H9 (cell line): ENCODE measurements around the gene OR8B2. TPM values are rescaled to one million over a fixed set of nuclear protein-coding genes. Genes with fewer than 3 reads are reported as not detected.
"Not testable (repeated sequence)": the region's sequence is repeated elsewhere in the genome, so short reads cannot be mapped to it uniquely, and the experiment has no call there.

Experiments used
- DNase-seq: peaks from one replicate; pipeline ENCODE4 v3.0.0-alpha.2; 2017
- H2AFZ ChIP-seq: one replicate; pipeline ENCODE4 v1.6.1; 2013; ENCODE audit warnings: mild to moderate bottlenecking, low read length, control low read depth, moderate library complexity
- H2AK5ac ChIP-seq: 2 replicates; pipeline ENCODE4 v1.6.1; 2013; ENCODE audit warnings: low read length, control low read depth, mixed read lengths; ENCODE audit not compliant: insufficient read length
- H2BK120ac ChIP-seq: one replicate; pipeline ENCODE4 v1.6.1; 2013; ENCODE audit warnings: low read depth, mild to moderate bottlenecking, low read length, control low read depth, inconsistent platforms; ENCODE audit not compliant: poor library complexity, severe bottlenecking
- H2BK12ac ChIP-seq: 2 replicates; pipeline ENCODE4 v1.6.1; 2013; ENCODE audit warnings: low read length, control low read depth, mixed read lengths, low read depth; ENCODE audit not compliant: insufficient read length
- H2BK15ac ChIP-seq: 2 replicates; pipeline ENCODE4 v1.6.1; 2013; ENCODE audit warnings: low read depth, low read length, control low read depth
- H2BK20ac ChIP-seq: one replicate; pipeline ENCODE4 v1.6.1; 2013; ENCODE audit warnings: low read depth, mild to moderate bottlenecking, low read length, control low read depth, inconsistent platforms; ENCODE audit not compliant: poor library complexity, severe bottlenecking
- H2BK5ac ChIP-seq: 2 replicates; pipeline ENCODE4 v1.6.1; 2013; ENCODE audit warnings: low read length, control low read depth, mixed read lengths; ENCODE audit not compliant: insufficient read length
- H3K14ac ChIP-seq: 2 replicates; pipeline ENCODE4 v1.6.1; 2013; ENCODE audit warnings: low read length, control low read depth; ENCODE audit not compliant: insufficient read depth
- H3K18ac ChIP-seq: 2 replicates; pipeline ENCODE4 v1.6.1; 2013; ENCODE audit warnings: low read depth, mild to moderate bottlenecking, mixed read lengths, low read length, control low read depth; ENCODE audit not compliant: insufficient read length
- H3K23ac ChIP-seq: 2 replicates; pipeline ENCODE4 v1.6.1; 2013; ENCODE audit warnings: low read length, control low read depth, mixed read lengths, low read depth; ENCODE audit not compliant: insufficient read length
- H3K23me2 ChIP-seq: 2 replicates; pipeline ENCODE4 v1.6.1; 2013; ENCODE audit warnings: low read depth, mild to moderate bottlenecking, mixed read lengths, low read length, control low read depth; ENCODE audit not compliant: insufficient read length, poor library complexity, severe bottlenecking
- H3K27ac ChIP-seq: 2 replicates; pipeline ENCODE4 v1.5.1; 2013; ENCODE audit warnings: low read length, control low read depth, mixed read lengths, low read depth; ENCODE audit not compliant: insufficient read length
- H3K27me3 ChIP-seq: 2 replicates; pipeline ENCODE4 v1.6.1; 2013; ENCODE audit warnings: low read length, control low read depth, inconsistent platforms; ENCODE audit not compliant: insufficient read depth
- H3K4ac ChIP-seq: 2 replicates; pipeline ENCODE4 v1.6.1; 2013; ENCODE audit warnings: low read depth, mild to moderate bottlenecking, control low read depth, inconsistent platforms, low read length, moderate library complexity
- H3K4me1 ChIP-seq: 2 replicates; pipeline ENCODE4 v1.6.1; 2013; ENCODE audit warnings: low read length, control low read depth, inconsistent platforms; ENCODE audit not compliant: insufficient read depth
- H3K4me2 ChIP-seq: 2 replicates; pipeline ENCODE4 v1.6.1; 2013; ENCODE audit warnings: low read length, control low read depth, mixed read lengths; ENCODE audit not compliant: insufficient read length, insufficient read depth
- H3K56ac ChIP-seq: 2 replicates; pipeline ENCODE4 v1.6.1; 2013; ENCODE audit warnings: low read depth, mild to moderate bottlenecking, mixed read lengths, low read length, control low read depth; ENCODE audit not compliant: insufficient read length
- H3K79me1 ChIP-seq: 2 replicates; pipeline ENCODE4 v1.6.1; 2013; ENCODE audit warnings: low read depth, mild to moderate bottlenecking, moderate library complexity, low read length, control low read depth, inconsistent platforms; ENCODE audit not compliant: insufficient read depth, poor library complexity, severe bottlenecking
- H3K79me2 ChIP-seq: 2 replicates; pipeline ENCODE4 v1.6.1; 2013; ENCODE audit warnings: low read length, control low read depth, inconsistent platforms; ENCODE audit not compliant: insufficient read depth
- H3K9ac ChIP-seq: 2 replicates; pipeline ENCODE4 v1.6.1; 2013; ENCODE audit warnings: low read length, control low read depth, mixed read lengths; ENCODE audit not compliant: insufficient read length; ENCODE audit errors: extremely low read depth
- H3K9me3 ChIP-seq: one replicate; pipeline ENCODE4 v1.6.1; 2013; ENCODE audit warnings: low read depth, low read length, inconsistent platforms; ENCODE audit not compliant: control insufficient read depth
- H3T11ph ChIP-seq: one replicate; pipeline ENCODE4 v1.6.1; 2013; ENCODE audit warnings: mild to moderate bottlenecking, low read length, control low read depth, inconsistent platforms
- H4K20me1 ChIP-seq: one replicate; pipeline ENCODE4 v1.6.1; 2013; ENCODE audit not compliant: control insufficient read depth, insufficient read length, insufficient read depth
- H4K5ac ChIP-seq: 2 replicates; pipeline ENCODE4 v1.6.1; 2013; ENCODE audit warnings: low read depth, mild to moderate bottlenecking, mixed read lengths, low read length, control low read depth; ENCODE audit not compliant: insufficient read length
- H4K8ac ChIP-seq: replicated peaks from 2 replicates; pipeline ENCODE4 v1.6.1; 2013; ENCODE audit warnings: low read length, control low read depth, mixed read lengths, low read depth; ENCODE audit not compliant: insufficient read length
- H4K91ac ChIP-seq: 2 replicates; pipeline ENCODE4 v1.6.1; 2013; ENCODE audit warnings: low read depth, mild to moderate bottlenecking, moderate library complexity, mixed read lengths, low read length, control low read depth; ENCODE audit not compliant: insufficient read length
- H3K27ac Mint-ChIP-seq, 3 experiments: 2 replicates in 2 of 3; 3 replicates in 1 of 3; pipeline ENCODE4 v1.8.0; 2020 to 2021; ENCODE audit warnings: mixed read lengths in 3 of 3, mild to moderate bottlenecking in 1 of 3, moderate library complexity in 1 of 3
- H3K27me3 Mint-ChIP-seq: 2 replicates; pipeline ENCODE4 v1.8.0; 2021; ENCODE audit warnings: low read depth, mild to moderate bottlenecking, moderate library complexity, mixed read lengths
- H3K36me3 Mint-ChIP-seq, 3 experiments: 2 replicates in 2 of 3; 3 replicates in 1 of 3; pipeline ENCODE4 v1.8.0; 2020 to 2021; ENCODE audit warnings: low read depth in 3 of 3, mixed read lengths in 3 of 3; ENCODE audit not compliant: insufficient read depth in 1 of 3
- H3K4me1 Mint-ChIP-seq, 2 experiments: 2 replicates each; pipeline ENCODE4 v1.8.0; 2020; ENCODE audit warnings: mixed read lengths in 2 of 2
- H3K4me3 Mint-ChIP-seq, 2 experiments: 2 replicates in 1 of 2; 3 replicates in 1 of 2; pipeline ENCODE4 v1.8.0; 2020 to 2021; ENCODE audit warnings: mild to moderate bottlenecking in 2 of 2, mixed read lengths in 2 of 2, moderate library complexity in 1 of 2
- H3K9me3 Mint-ChIP-seq, 2 experiments: 2 replicates in 1 of 2; 3 replicates in 1 of 2; pipeline ENCODE4 v1.8.0; 2020; ENCODE audit warnings: mild to moderate bottlenecking in 2 of 2, mixed read lengths in 2 of 2, moderate library complexity in 1 of 2
- CTCF ChIP-seq: fragments of 200-600 bp; sonication (generic); conservative IDR thresholded peaks from 3 replicates; pipeline ENCODE4 v1.8.0; 2021; ENCODE audit warnings: antibody characterized with exemption, mild to moderate bottlenecking
- WGBS: extraction: QIAGEN DNeasy Blood & Tissue Kit; methylation state at CpG from one replicate; pipeline ENCODE4 v1.1.7; 2013; ENCODE audit warnings: missing lambda C conversion rate, low lambda C conversion rate, mixed read lengths; ENCODE audit not compliant: insufficient read length; ENCODE audit errors: extremely low coverage; 5-methylcytosine and 5-hydroxymethylcytosine counted together
- total RNA-seq: library from RNA; stranded (reverse); gene quantifications from 2 replicates; pipeline ENCODE4 v1.2.1, GENCODE V29; 2021

The OR8B2 gene
- total RNA-seq, 1 experiment from 2014 or later: not detected

GRCh38 chr11:124398924-124399323 is 14.6 kb upstream of the OR8B2 start, which contains the start of gene OR8B3:
Gene OR8B3 (minus strand): TSS chr11:124399024. CDS start chr11:124397351, 1,673 bp downstream.
- no peak within 1 kb of the TSS for H2BK20ac ChIP-seq
- H2BK15ac ChIP-seq: no peak within 1 kb of the TSS
- no peak within 1 kb of the TSS for H3K9ac ChIP-seq
- H3K14ac ChIP-seq: no peak within 1 kb of the TSS
- no peak within 1 kb of the TSS for H3K56ac ChIP-seq
- peaks cover 2% of the 10 kb centered on the region in 2 experiments; a peak in 2 of 4 replicates for H3K4me1 Mint-ChIP-seq
- no peak within 1 kb of the TSS for H4K8ac ChIP-seq
- H2BK5ac ChIP-seq: no peak within 1 kb of the TSS
- H3K18ac ChIP-seq: no peak within 1 kb of the TSS
- H3K27ac ChIP-seq: no peak within 1 kb of the TSS
- H3K79me2 ChIP-seq: no peaks in the 10 kb centered on the region
- H3K79me1 ChIP-seq: no peaks in the 10 kb centered on the region
- no peak within 1 kb of the TSS for H4K91ac ChIP-seq
- H2AFZ ChIP-seq: no peak within 1 kb of the TSS
- no peak within 1 kb of the TSS for H3K27ac Mint-ChIP-seq
- no peak for DNase-seq
- H3K4me1 ChIP-seq: no peaks in the 10 kb centered on the region
- no peaks in the 10 kb centered on the region for H4K20me1 ChIP-seq
- no peak within 1 kb of the TSS for H3K4ac ChIP-seq
- no peaks in the 10 kb centered on the region for H3K23me2 ChIP-seq
- H2BK120ac ChIP-seq: no peak within 1 kb of the TSS
- no peaks in the 10 kb centered on the region for H3K27me3 ChIP-seq
- H3K9me3 ChIP-seq: no peaks in the 10 kb centered on the region
- no peak within 1 kb of the TSS for H3T11ph ChIP-seq
- no peak for TF ChIP-seq CTCF
- no peak within 1 kb of the TSS for H2BK12ac ChIP-seq
- no peak within 1 kb of the TSS for H3K4me3 Mint-ChIP-seq
- peaks cover 1% of the 10 kb centered on the region; the same call in 1 of the 2 replicates for H3K27me3 Mint-ChIP-seq
- H3K9me3 Mint-ChIP-seq: peaks cover 4 to 6% of the 10 kb centered on the region in 2 experiments
- H4K5ac ChIP-seq: no peak within 1 kb of the TSS
- H3K23ac ChIP-seq: no peak within 1 kb of the TSS
- no peak within 1 kb of the TSS for H2AK5ac ChIP-seq
- peaks cover 0 to 9% (median 4%) of the 10 kb centered on the region in 3 experiments; a peak in 5 of 7 replicates for H3K36me3 Mint-ChIP-seq
- H3K4me2 ChIP-seq: no peak within 1 kb of the TSS

GRCh38 chr11:124396847-124397246 is 12.5 kb upstream of the OR8B2 start:
- H3K9me3 Mint-ChIP-seq, H3K36me3 Mint-ChIP-seq, H3K23ac ChIP-seq, H3K9ac ChIP-seq, H4K5ac ChIP-seq, H4K91ac ChIP-seq, H3K79me1 ChIP-seq, H3K4ac ChIP-seq, H2BK20ac ChIP-seq, H3K23me2 ChIP-seq, H2BK15ac ChIP-seq, H3K9me3 ChIP-seq, H2BK120ac ChIP-seq, H2BK5ac ChIP-seq, H4K20me1 ChIP-seq, DNase-seq, H2BK12ac ChIP-seq, H3K27me3 ChIP-seq, H3K14ac ChIP-seq, H2AK5ac ChIP-seq, H3K18ac ChIP-seq, H3K27me3 Mint-ChIP-seq, H3K79me2 ChIP-seq, H2AFZ ChIP-seq, H3K4me1 Mint-ChIP-seq, H3T11ph ChIP-seq, H3K4me2 ChIP-seq, H3K27ac Mint-ChIP-seq, H3K4me3 Mint-ChIP-seq, H4K8ac ChIP-seq, H3K27ac ChIP-seq, H3K56ac ChIP-seq, H3K4me1 ChIP-seq: not testable (repeated sequence)
- WGBS: no CpG with 5 or more reads among the region's 4 CpGs
